Measurements from ENCODE around the gene PARPBP.
"Not testable (repeated sequence)": the region's sequence is repeated elsewhere in the genome, so short reads cannot be mapped to it uniquely, and the experiment has no call there.

- not testable (repeated sequence) for TF ChIP-seq CTCF, POLR2A (IDR thresholded peaks at IDR 0.05)
These were observed 47.9 kb upstream of the PARPBP start for GRCh38 chr12:102072092-102072491.
